ENCODE data around the gene LRRN3.

GRCh38 chr7:111093496-111093895 lies 2.6 kb downstream of the LRRN3 start:
- no peak for TF ChIP-seq BRCA1 (IDR thresholded peaks at IDR 0.05; ENCODE audit: low read depth, low read length)
- no peak for TF ChIP-seq POLR2A (IDR thresholded peaks at IDR 0.05; ENCODE audit: control extremely low read depth in 1 of 2, low read depth in 2 of 2, low read length in 2 of 2)
- TF ChIP-seq CTCF (IDR thresholded peaks at IDR 0.05; ENCODE audit: control extremely low read depth in 1 of 3, insufficient read depth in 1 of 3, low read depth in 1 of 3, low read length in 3 of 3) = no peak
- no peak for TF ChIP-seq EZH2 (IDR thresholded peaks at IDR 0.05; ENCODE audit: low read depth, low read length, severe bottlenecking)
- no peak for TF ChIP-seq CEBPB (IDR thresholded peaks at IDR 0.05; ENCODE audit: low read depth, low read length)
- no peak for TF ChIP-seq TAF1 (IDR thresholded peaks at IDR 0.05; ENCODE audit: low read depth, low read length)
- no peak for TF ChIP-seq EGR1 (IDR thresholded peaks at IDR 0.05; ENCODE audit: borderline replicate concordance, low read depth, low read length)
- no peak for TF ChIP-seq TEAD4 (IDR thresholded peaks at IDR 0.05; ENCODE audit: low read depth, low read length)
- no peak for TF ChIP-seq CBX5 (IDR thresholded peaks at IDR 0.05; ENCODE audit: low read depth, low read length)

Data from H1 (cell line).